Activated CD4-positive, CD25-positive, alpha-beta regulatory T cell (primary cell): ENCODE results near the gene SLC26A9.

ENCODE experiments used
- DNase-seq, 4 experiments: peaks; one replicate each; lab custom pipeline; 2025; lab: John Stamatoyannopoulos, UW

The SLC26A9 gene, protein sequence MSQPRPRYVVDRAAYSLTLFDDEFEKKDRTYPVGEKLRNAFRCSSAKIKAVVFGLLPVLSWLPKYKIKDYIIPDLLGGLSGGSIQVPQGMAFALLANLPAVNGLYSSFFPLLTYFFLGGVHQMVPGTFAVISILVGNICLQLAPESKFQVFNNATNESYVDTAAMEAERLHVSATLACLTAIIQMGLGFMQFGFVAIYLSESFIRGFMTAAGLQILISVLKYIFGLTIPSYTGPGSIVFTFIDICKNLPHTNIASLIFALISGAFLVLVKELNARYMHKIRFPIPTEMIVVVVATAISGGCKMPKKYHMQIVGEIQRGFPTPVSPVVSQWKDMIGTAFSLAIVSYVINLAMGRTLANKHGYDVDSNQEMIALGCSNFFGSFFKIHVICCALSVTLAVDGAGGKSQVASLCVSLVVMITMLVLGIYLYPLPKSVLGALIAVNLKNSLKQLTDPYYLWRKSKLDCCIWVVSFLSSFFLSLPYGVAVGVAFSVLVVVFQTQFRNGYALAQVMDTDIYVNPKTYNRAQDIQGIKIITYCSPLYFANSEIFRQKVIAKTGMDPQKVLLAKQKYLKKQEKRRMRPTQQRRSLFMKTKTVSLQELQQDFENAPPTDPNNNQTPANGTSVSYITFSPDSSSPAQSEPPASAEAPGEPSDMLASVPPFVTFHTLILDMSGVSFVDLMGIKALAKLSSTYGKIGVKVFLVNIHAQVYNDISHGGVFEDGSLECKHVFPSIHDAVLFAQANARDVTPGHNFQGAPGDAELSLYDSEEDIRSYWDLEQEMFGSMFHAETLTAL

DNA sequence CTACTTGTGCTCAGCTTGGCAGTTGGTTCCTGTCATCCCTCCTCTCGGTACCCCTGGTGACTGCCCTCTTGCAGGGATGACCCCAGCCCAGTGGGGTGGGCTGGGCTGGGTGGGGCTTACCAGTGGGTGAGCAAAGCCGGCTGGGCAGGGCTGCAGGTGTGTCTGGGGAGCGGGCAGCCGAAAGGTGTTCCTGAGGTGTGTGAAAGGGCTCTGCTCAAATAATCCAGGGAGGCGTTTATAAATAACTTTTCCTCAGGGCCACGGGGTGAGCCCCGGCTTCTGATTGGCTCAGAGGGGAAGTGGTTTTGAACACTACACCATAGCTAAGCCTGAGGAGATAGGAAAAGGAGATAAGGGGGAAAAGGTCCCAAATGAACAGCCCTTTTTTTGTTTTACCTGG, at the start of gene SLC26A9:
Gene SLC26A9 (minus strand): TSS at position 212 of the 400 bp plus-strand sequence. CDS start 7,636 bp downstream, outside the sequence.
- no peak for DNase-seq

DNA sequence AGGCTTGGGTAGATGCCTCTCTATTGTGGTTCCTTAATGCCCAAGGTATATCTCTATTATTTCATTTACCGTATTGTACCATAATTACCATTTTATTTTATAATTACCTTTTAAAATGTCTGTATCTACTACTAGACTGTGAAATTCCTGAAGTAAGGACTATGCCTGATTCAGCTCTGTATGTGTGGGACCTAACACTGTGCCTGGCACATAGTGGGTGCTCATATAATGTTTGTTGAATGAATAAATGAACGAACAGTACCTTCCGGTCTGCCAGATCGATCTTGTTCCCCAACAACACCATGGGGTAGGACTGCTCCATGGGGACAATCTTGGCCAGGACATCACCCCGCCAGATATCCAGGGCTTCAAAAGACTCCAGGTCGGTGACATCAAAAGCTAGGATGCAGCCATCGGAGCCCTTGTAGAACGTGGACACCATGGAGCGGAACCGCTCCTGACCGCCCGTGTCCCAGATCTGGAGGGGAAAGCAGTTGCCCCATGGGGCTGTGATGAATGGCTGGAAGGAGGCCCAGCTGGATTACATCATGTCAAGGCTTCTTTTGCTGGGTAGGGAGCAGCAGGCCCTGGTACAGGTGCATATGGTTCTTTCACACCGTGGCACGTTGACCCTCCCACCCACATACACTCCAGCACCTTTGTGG, 49.1 kb upstream of the SLC26A9 start:
- DNase-seq, result no peak

DNA sequence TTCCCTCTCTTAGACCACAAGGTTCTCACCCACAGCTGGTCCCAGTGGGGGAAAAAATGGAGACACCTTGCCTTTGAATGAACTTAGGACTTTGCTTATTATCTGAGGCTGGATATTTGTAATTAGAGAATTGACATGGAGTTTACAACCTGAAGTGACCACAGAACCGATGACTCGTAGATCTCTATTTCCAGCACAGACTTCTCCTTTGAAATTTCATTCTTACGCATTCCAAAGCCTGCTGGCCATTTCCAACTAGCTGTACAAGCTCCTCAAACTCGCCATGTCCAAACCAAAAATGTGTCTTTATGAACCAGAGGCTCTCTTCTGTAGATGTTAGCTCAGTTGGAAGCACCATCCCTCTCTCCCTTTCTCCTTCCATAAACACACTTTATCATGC, 48.0 kb upstream of the SLC26A9 start:
- no peak for DNase-seq

DNA sequence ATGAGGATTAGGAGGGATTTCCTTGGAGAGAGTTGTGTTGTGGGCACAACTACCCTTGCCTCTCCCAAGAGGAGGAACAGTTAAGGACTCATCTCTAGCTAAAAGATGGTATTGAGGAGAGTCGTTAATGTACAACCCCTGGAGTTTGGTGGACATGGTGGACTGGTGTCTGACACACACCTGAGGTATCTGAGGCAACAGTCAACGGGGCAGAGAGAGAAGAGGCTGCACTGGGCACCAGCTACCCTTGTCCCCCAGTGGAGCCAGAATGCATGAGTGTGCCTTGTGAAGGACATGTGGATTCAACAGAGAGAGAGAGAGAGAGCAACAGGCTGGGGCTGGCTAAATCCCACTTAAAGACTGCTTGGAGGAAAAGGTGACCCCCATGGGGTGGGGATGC, 47.0 kb upstream of the SLC26A9 start:
- no peak for DNase-seq

DNA sequence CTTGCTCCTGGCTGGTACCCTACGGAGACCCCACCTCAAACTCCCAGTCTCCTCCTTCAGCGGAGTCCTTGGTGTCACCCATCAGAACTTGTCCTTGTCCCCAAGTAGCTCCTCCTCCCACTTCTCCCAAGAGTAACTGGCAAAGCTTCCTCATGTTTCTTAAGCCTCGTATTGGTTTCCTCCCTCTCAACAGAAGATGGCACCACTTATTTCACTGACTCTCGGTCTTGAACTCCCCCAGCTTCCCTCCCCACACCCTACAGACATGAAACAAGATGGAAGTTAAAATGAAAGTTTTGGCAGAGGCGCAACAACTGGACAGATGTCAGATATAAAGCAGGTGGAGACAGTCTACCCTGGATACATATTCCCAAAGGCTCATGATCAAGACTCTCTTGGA, 46.5 kb upstream of the SLC26A9 start:
- no peak for DNase-seq

DNA sequence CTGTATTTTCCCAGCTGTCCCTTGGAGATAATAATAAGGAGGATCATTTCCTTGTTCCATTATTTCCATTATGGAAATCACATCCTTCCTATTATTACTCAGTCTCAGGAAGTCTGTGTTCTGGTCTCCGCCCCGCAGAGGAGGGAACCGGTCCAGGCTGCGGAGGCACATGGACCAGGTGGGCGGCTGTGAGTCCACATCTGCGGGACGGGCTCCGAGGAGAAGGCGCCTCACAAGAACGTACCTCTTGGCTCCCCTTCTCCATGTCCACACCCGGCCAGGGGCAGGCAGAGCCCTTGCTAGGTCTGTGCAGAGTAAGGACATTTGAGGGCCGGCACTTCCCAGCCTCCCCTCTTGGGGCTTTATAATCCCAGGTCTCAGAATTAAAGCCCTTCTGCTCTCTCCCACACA, 45.3 kb upstream of the SLC26A9 start:
- no peak for DNase-seq

DNA sequence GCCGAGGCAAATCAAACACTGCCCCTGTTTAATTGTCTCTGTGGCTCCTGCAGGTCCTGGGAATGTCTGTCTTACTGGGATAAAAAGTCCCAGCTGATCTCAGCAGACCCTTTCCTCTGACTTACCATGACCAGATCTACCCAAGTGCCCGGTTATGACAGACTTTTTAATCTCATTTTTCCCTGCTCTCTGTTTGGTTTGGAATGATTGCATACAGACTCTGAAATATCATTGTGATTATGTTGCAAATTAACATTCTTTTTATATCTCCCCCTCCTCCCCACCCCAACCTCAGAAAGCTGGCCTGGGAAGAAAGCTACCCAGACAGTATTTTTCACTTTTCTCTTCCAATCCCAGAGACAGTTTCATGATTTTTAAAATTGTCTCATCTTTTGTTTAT, 43.6 kb upstream of the SLC26A9 start:
- DNase-seq, result no peak

DNA sequence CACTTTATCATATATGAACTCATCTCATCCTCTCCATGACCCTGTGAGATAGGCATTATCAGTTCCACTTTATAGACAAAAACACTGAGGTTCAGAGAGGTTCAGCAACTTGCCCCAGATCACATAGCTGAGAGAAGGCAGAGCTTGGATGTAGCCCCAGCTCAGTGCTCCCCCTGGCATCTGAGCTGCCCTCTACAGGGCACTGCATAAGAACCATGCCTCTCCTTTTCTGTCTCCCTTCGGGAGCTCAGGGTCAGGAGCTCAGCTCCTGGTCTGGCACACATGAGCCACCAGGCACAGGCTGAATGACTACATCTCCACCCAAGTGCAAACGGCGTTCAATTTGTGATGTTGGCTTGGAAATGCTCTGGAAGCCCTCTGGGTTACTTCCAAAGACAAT, 43.0 kb upstream of the SLC26A9 start:
- no peak for DNase-seq

DNA sequence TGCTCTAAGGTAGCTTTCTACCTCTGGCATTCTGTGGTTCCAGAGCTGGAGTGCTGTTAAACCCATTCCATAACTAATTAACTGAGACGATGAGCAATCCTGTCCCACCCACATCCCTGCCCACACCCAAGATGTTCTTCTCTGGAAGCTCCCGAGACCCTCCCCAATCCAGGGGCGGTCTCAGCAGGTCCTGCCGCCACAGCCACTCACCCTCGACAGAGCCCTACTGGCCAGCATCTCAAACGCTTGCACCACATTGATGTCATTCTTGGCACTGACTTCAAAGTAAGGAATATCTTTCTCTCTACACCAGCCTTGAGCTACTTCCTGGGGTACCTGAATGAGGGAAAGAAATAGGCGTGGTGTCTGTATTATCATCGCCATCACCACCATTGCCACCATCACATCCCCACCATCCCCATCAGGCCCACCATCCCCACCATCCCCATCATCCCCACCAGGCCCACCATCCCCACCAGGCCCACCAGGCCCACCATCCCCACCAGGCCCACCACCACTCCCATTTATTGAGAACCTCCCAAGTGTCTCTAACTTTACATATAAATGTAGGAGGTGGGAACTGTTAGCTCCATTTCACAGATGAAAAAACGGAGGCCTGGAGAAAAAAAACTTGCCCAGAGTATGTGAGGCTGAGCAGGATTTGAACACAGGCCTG, 42.2 kb upstream of the SLC26A9 start:
- DNase-seq, result no peak

DNA sequence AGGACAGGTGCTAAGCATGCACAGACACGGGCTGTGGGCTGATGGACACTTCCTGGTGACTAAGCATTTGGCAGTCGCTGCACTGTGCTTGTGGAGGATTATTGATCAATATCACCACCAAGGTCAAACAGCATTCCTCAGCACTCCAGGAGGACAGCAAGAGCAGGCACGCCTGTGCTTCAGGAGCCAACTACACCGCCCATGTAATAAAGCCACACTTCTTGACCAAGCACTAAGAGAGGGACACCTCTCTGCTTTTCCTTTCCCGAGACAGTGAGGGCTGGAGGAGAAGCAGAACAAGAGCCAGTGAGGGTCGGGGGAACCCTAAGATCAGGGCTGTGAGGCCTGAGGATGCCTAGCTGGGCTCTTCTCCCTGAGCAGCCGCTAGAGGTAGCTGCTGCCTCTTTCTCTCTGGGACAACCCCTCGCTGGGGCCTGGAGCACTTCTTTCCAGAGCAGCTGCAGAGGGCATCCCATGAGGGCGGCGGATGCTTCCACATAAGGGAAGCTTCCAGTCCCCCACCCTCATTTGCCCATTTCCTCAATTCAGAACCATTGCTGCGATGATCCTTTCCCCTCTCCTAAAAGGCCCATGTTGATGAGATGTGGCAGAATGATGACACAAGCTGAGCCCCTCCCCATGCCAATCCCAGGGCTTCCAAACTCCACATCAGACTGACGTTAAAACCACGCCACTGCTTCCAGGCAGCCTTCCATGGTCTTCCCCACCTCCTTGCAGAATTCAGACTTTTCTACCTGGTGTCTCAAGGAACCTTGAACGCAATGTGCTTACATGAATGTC, 40.9 kb upstream of the SLC26A9 start:
- DNase-seq, result no peak

DNA sequence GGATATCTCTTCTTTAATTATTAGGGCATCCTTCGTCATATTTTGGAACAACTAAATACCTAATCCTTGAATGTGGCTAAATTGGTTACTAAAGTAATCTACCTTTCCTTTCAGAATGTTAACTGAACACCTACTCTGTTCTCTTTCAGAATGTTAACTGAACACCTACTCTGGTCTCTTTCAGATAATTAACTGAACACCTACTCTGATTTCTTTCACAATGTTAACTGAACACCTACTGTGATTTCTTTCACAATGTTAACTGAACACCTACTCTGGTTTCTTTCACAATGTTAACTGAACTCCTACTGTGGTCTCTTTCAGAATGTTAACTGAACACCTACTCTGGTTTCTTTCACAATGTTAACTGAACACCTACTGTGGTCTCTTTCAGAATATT, 38.0 kb upstream of the SLC26A9 start:
- no peak for DNase-seq

DNA sequence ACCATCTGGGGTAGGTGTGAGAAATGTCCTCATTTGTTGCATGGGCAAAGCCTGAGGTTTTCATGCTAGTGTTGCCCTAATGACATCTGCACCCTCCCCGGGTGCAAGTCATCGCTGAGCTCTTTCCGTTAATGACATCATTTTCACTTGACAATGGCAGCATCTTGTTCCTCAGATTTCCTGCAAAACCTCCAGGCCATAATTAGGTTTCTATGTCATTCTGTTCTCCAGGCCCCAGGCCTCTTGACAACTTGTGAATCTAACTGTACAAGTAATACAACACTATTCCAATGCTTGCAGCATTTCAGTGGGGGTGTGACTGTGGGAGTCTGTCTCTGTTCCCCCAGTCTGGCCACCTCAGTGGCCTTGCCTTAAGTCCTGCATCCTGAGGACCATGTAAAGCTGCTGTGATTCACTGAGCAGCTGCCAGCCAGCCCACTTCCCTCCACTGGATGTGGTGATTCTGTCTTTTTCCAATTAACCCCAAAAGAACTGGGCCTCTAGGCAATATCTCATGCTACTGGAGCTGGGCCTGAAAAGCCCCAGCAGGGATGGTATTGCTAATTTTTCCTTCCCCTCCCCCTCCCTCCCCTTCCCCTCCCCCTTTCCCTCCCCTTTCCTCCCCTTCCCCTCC, 37.1 kb upstream of the SLC26A9 start:
- no peak for DNase-seq

DNA sequence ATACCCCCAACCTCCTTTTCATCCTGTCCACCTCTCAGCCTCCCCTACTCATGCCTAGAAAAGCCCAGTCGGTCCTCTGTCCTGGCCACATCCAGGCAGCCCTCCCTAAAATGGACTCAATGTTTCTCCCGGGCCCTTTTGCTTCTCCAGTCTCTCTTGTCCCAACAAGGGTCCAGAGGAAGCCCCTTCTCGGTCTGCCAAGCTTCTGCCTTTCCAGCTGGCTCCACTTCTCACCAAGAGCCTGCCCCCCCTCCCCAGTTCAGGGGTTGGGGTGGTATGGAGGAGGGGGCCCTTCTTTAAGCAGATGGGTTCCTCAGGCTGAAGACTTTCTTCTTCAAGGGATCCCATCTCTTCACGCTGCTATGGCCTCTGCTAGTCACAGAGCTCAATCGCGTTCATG, 36.0 kb upstream of the SLC26A9 start:
- no peak for DNase-seq

DNA sequence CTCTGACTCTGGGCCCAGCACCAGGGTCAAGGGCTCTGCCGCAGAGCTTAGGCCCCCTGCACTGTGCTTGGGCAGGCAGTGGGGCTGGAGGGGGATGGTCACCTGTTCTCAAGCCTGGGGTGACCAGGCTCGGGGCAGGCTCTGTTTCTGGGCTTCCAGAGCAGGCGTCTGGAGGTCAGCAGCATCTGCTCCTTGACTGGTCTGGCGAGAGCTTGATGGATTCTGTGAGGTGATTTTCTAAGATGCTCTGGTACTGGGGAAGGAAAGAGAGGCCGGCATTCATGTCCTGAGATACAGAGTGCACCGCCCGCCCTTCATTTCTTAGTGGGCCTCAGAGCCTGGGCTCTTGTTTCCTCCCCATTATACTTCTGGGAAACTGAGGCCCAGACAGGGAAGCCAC, 35.4 kb upstream of the SLC26A9 start:
- no peak for DNase-seq

DNA sequence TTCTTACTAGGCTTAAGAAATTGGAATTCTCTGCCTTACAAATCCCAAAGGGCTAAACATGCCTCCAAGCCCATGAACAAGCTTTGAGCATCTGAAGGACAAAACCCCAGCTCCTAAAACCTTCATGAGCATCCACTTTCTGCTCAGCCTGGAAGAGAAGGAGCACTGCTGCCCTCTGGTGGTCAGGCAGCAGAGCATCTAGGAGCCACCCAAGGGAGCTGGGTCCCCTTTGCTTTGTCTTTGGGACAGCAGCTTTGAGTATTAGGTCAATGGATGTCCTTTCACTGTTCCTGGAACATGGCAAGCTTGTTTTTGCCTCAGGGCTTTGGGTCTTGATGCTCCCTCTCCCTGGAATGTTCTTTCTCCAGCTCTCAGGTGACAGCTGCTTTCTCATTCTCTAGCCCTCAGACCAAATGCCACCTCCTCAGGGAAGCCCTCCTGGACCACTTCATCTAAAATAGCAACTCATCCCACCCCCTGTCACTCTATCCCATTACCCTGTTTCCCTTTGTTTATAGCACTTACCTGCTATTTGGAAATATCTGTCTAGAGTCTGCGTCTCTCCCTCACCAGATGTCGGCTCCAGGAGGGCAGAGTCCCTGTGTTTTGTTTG, 34.3 kb upstream of the SLC26A9 start:
- peak; percentile 53 to 65 (median 59) for DNase-seq

DNA sequence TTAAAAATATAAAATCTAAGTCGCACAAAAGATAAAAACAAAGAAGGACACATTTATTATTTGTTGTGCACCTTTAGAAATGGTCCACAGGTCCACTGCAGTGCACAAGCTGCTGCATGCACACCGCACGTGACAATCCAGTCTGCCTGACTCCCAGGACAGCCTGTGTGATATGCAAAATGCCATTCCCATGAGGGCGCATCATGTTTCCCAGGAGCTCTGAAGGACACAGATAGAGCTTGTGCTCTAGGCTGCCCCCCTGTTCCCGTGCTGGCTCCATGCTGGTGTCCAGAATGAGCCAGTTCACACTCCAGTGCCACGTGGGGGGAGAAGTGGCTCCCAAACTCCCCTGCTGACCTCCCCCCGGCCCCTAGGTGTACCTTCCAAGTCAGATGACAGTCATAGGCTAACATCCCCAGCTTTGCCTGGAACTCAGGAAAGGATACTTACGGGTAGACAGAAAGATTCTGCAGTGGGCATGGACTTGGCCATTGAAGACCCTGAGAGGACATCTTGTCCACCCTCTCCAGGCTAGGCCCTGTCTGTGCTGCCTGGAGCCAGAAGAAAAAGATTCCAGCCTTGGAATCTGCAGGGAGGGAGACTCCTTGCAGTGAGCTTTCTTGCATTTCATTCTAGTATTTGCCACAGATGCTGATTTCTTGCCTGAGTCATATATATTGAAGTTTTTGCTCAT, 33.6 kb upstream of the SLC26A9 start:
- no peak for DNase-seq

DNA sequence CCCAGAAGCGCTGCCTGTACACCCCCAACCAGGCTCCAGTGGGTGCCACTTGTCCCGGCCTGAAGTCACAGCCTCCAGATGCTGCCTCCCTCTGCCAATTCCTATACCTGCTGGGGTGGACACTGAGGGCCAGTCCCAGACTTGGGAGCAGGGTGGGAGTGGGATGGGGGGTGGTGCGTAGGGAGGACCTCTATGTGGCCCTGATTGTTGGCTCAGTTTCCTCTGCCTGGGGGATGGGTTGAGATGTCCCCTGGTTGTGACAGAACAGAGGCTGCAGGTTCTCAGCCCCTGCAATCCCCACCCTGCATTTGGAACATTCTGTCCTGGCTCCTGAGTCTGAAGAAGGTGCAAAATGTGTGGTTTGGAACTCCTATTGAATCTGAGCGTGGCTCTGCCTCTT, 32.8 kb upstream of the SLC26A9 start:
- no peak for DNase-seq

DNA sequence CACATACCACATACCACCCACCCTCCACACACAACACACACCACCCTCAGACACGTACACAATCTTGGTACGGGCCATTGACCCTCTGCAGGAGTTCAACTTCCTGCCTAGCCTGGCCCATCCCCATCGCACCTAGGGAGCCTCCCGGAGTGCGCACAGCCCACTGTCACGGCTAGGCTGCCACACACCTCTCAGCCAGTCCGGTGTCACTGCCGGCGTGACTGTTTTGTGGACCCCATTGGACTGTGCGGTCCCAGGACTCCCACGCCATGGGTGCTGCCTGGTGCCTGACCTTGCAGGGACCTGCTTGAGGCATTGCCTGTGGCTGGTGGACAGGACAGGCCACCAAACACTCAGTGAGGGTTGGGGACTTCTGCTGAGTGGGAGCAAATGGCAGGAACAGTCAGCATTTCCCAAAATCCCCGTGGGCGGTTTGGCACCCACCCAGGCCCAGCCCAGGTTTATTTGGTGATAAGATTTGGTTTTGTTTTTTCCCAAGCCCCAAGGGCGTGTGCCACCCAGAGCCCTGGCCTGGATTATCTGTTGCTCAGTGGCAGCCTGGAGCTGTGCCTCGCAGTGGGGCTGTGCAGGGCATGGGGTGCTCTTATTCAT, 32.2 kb upstream of the SLC26A9 start:
- DNase-seq, result no peak

DNA sequence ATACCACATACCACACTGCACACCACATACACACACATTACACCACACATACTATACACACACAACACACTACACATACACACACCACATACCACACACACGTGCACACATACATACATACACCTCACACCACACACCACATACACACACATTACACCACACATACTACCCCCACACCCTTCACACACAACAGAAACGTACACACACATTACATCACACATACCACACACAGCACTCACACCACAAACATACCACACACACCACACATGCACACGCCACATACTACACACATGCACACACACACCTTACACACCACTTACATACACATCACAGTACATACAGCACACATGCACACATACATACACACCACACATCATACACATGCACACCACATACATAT, 31.5 kb upstream of the SLC26A9 start:
- no peak for DNase-seq
